Gastroesophageal sphincter (tissue), 3 donors: ENCODE data around the gene S100A13.

Experiments used
- CTCF ChIP-seq, 4 experiments: fragments of 200-600 bp in 2 of 4; fragments of 450-650 bp in 2 of 4; sonication (generic) in 1 of 4; IDR thresholded peaks; one replicate each; pipeline ENCODE4 v1.5.1; 2017 to 2019; ENCODE audit warnings: antibody characterized with exemption in 4 of 4, mild to moderate bottlenecking in 2 of 4, moderate library complexity in 2 of 4
- EP300 ChIP-seq: sonication (generic); formaldehyde crosslinking; IDR thresholded peaks from one replicate; pipeline ENCODE4 v1.6.1; 2017; ENCODE audit warnings: antibody characterized with exemption, mild to moderate bottlenecking
- POLR2AphosphoS5 ChIP-seq: sonication (generic); formaldehyde crosslinking; IDR thresholded peaks from one replicate; pipeline ENCODE4 v1.6.1; 2017; ENCODE audit warnings: antibody characterized with exemption

GRCh38 chr1:153670859-153671627 lies 43.7 kb upstream of the S100A13 start, which contains the start of gene ILF2:
- TF ChIP-seq EP300 (no peak), CTCF (IDR thresholded peaks at IDR 0.05) (no peak), POLR2AphosphoS5 (peak; percentile 95)
